Dermis lymphatic vessel endothelial cell (primary cell): ENCODE results near the gene ITGA3. TPM values are rescaled to one million over a fixed set of nuclear protein-coding genes. Genes with fewer than 3 reads are reported as not detected.

ENCODE experiments used
- total RNA-seq: library from RNA; depleted of rRNA; stranded (reverse); fragments of >200 nt; gene quantifications from 2 replicates; pipeline ENCODE4 v1.2.1, GENCODE V29; 2014

ITGA3 gene
- 52.9 and 120 TPM in 2 replicates for total RNA-seq

GRCh38 chr17:50055426-50056216 is at the start of gene ITGA3:
Gene ITGA3, plus strand, starts transcription at chr17:50056110. Its CDS starts 330 bp downstream, at chr17:50056440.

GRCh38 chr17:50094753-50095619 is 39.1 kb downstream of the ITGA3 start, which contains the start of gene PDK2:
Gene PDK2, plus strand, starts transcription at chr17:50095351. Its CDS starts 85 bp downstream, at chr17:50095436.

DNA sequence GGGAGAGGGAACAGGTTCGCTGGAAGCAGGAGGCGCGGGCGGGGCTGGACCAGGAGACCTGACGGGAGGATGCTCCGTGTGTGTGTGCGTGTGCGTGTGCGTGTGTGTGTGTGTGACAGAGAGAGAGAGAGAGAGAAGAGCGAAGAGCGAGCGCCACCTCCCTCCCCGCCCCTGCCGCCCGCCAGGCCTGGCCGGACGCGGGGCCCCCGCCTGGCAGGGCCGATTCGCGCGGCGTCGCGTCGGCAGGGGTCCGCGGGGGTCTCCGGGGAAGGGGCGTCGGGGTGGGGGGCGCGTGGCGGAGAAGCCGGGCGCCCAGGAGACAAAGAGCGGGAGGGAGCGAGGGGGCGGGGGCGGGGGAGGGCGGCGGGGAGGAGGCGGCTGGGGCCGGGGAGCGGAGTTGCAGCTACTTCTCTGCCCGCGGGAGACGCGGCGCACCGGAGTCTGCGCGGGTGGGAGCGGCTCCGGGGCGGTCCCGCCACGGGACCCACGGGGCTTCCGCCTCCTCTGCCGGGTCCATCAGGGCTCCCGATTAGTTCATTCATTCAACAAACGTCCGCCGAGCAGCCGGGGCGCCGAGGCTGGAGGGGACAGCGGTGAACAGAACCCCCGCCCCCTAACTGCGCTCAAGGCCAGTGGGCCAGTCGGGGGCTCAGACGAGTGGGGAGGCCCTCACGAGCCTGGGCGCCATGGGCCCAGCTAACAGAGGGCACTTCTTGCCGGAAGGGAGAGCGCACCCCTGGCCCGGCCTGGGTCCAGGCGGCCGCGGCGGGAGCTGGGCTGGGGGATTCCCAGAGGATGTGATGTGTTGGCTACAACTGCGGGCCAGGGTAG is 74.0 kb downstream of the ITGA3 start, which contains the start of gene SAMD14:
TSS of gene SAMD14 (minus strand) at position 433 of the 831 bp plus-strand sequence. CDS start 5,201 bp downstream, outside the sequence.

Other genes with a start within 250 kb of the ITGA3 start
- not detected in 2 replicates for gene TAC4, start 208.0 kb upstream of the ITGA3 start, total RNA-seq
- gene DLX4, start 86.9 kb upstream of the ITGA3 start, total RNA-seq: not detected in 2 replicates
- not detected in 2 replicates for gene DLX3, start 60.9 kb upstream of the ITGA3 start, total RNA-seq
- 13.1 and 23.5 TPM in 2 replicates for gene PDK2, start 39.2 kb downstream of the ITGA3 start, total RNA-seq
- 3.0 and 4.0 TPM in 2 replicates for gene SAMD14, start 74.0 kb downstream of the ITGA3 start, total RNA-seq
- gene PPP1R9B, start 94.6 kb downstream of the ITGA3 start, total RNA-seq: 23.8 and 31.5 TPM in 2 replicates
- not detected in 2 replicates for gene SGCA, start 109.9 kb downstream of the ITGA3 start, total RNA-seq
- gene COL1A1, start 145.5 kb downstream of the ITGA3 start, total RNA-seq: 8.3 and 49.2 TPM in 2 replicates
- 0.17 TPM in 1 of 2 replicates, not detected in the other for gene TMEM92, start 218.4 kb downstream of the ITGA3 start, total RNA-seq